ENCODE data around the gene IGFBP5.

The IGFBP5 gene

DNA sequence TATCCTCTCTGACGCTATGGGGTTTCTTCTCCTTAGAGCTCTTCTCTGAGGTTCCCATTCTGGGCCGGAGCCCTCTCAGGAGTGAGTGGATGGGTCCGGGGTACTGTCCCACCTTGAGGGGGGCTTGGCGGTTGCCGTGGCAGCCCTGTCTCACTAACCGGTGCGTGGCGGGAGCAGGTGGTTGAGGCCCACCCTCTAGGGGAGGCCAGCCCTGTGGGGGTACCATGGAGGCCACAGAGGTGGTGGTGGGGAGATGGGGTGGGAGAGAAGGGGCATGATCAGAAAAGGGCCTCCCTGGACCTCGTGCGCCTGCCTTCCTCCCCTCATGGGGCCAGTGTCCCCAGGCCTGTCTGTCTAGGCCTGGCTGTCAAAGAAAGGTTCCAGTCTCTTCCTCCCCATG, 22.3 kb downstream of the IGFBP5 start:
- H3K27me3 ChIP-seq (ENCODE audit: control insufficient read depth, insufficient read depth, low read length) = no peaks in the 10 kb centered on the region
- no peak overlapping the region for H3K9ac ChIP-seq (ENCODE audit: low read length)
- H3K4me1 ChIP-seq (ENCODE audit: control insufficient read depth, low read depth, low read length) = no peaks in the 10 kb centered on the region
- no peaks in the 10 kb centered on the region for H3K9me3 ChIP-seq (ENCODE audit: control insufficient read depth, low read depth, low read length)
- H3K27ac ChIP-seq (ENCODE audit: low read length) = no peak overlapping the region
- H3K36me3 ChIP-seq (ENCODE audit: control insufficient read depth, low read depth, low read length) = no peaks in the 10 kb centered on the region
- H3K4me3 ChIP-seq (ENCODE audit: low read length) = no peak overlapping the region

GRCh38 chr2:216672466-216672865, 22.9 kb downstream of the IGFBP5 start:
- no peaks in the 10 kb centered on the region for H3K9me3 ChIP-seq (ENCODE audit: control insufficient read depth, low read depth, low read length)
- no peak overlapping the region for H3K9ac ChIP-seq (ENCODE audit: low read length)
- H3K27me3 ChIP-seq (ENCODE audit: control insufficient read depth, insufficient read depth, low read length) = no peaks in the 10 kb centered on the region
- no peak overlapping the region for H3K4me3 ChIP-seq (ENCODE audit: low read length)
- H3K27ac ChIP-seq (ENCODE audit: low read length) = no peak overlapping the region
- no peaks in the 10 kb centered on the region for H3K36me3 ChIP-seq (ENCODE audit: control insufficient read depth, low read depth, low read length)
- no peaks in the 10 kb centered on the region for H3K4me1 ChIP-seq (ENCODE audit: control insufficient read depth, low read depth, low read length)

DNA sequence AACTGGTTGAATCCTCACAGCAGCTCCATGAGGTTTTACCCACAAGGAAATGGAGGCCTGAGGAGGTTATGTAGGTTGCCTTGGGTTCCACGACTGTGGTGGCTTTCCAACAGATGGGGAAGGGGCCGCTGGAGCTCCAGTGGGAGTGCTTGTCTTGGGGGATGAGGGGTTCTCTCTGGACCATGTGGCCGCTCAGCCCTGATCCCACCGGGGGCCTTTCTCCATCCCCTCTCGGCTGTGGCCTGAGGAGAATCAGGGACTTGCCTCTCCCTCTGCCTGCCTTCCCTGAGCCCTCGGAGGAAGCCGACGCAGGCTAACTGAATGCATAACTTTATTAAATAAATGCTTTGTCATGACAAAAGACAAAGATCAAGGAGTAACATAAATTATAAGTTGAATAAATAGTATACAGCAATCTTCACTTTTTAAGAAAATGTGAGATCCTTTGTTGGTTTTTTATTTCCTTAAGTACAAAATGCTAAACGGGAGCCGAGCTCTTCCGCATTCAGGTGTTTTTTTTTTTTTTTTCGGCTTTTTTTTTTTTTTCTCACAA, 23.5 kb downstream of the IGFBP5 start:
- no peaks in the 10 kb centered on the region for H3K27me3 ChIP-seq (ENCODE audit: control insufficient read depth, insufficient read depth, low read length)
- no peaks in the 10 kb centered on the region for H3K9me3 ChIP-seq (ENCODE audit: control insufficient read depth, low read depth, low read length)
- no peak overlapping the region for H3K27ac ChIP-seq (ENCODE audit: low read length)
- H3K9ac ChIP-seq (ENCODE audit: low read length) = no peak overlapping the region
- no peak overlapping the region for H3K4me3 ChIP-seq (ENCODE audit: low read length)
- H3K36me3 ChIP-seq (ENCODE audit: control insufficient read depth, low read depth, low read length) = no peaks in the 10 kb centered on the region
- H3K4me1 ChIP-seq (ENCODE audit: control insufficient read depth, low read depth, low read length) = no peaks in the 10 kb centered on the region

DNA sequence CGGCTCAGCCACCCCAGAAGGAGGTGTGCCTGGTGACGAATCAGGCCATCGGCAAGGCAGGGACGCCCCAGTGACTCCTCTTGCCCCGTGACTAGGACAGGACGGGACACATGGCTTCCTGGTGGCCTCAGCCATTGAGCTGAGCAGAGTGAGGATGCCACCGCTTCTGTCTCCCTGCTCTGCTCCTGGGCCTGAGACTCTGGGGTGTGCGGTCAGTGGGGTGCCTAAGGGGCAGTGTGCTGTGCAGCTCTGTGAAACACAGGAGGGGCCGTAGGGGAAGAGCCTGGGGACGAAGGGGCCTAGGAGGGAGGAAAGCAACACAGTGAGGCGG, 24.3 kb downstream of the IGFBP5 start:
- H3K27ac ChIP-seq (ENCODE audit: low read length) = no peak overlapping the region
- no peaks in the 10 kb centered on the region for H3K9me3 ChIP-seq (ENCODE audit: control insufficient read depth, low read depth, low read length)
- H3K27me3 ChIP-seq (ENCODE audit: control insufficient read depth, insufficient read depth, low read length) = no peaks in the 10 kb centered on the region
- peaks cover 4% of the 10 kb centered on the region for H3K4me1 ChIP-seq (ENCODE audit: control insufficient read depth, low read depth, low read length)
- no peak overlapping the region for H3K9ac ChIP-seq (ENCODE audit: low read length)
- H3K36me3 ChIP-seq (ENCODE audit: control insufficient read depth, low read depth, low read length) = no peaks in the 10 kb centered on the region
- H3K4me3 ChIP-seq (ENCODE audit: low read length) = no peak overlapping the region

- no peaks in the 10 kb centered on the region for H3K9me3 ChIP-seq (ENCODE audit: control insufficient read depth, low read depth, low read length)
- H3K9ac ChIP-seq (ENCODE audit: low read length) = no peak overlapping the region
- no peaks in the 10 kb centered on the region for H3K27me3 ChIP-seq (ENCODE audit: control insufficient read depth, insufficient read depth, low read length)
- no peak overlapping the region for H3K4me3 ChIP-seq (ENCODE audit: low read length)
- no peaks in the 10 kb centered on the region for H3K36me3 ChIP-seq (ENCODE audit: control insufficient read depth, low read depth, low read length)
- no peak overlapping the region for H3K27ac ChIP-seq (ENCODE audit: low read length)
- peaks cover 10% of the 10 kb centered on the region for H3K4me1 ChIP-seq (ENCODE audit: control insufficient read depth, low read depth, low read length)
Measured at GRCh38 chr2:216670266-216671080, 24.9 kb downstream of the IGFBP5 start.

DNA sequence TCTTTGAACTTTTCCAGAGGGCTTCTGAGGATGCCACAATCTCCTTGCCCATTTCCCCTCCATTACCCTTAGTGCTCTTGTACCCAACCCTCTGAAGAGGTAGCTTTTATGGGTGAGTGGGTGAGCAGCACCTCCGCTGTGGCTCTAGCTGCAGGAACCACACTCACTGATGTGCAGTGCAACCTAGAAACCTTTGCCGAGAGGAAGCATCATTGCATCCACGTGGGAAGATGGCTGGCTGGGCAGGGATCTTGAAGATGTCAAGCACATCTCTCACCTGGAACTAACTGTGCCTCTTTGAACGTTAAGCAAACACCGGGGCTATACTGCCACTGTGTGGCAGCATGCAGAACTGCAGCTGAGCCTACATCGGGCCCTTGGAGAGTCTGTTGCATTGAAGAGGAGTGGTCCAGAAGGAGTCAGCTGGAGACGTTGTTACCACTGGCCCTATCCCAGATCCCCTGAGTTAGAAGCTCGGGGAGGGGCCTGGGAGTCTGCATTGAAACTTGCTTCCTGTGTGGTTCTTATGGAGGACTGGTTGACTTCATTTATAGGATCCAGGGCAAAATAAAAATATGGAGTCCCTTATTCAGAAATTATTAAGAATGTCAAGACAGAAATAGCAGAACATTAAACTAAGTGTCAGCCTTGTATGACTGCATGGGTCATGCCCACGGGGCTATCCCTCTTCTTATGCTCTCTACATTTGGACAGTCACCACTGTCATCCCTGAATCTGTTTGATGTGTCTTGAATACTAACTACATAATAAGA, 28.7 kb downstream of the IGFBP5 start:
- Histone ChIP-seq H3K27me3 (ENCODE audit: control insufficient read depth, insufficient read depth, low read length) (no peaks in the 10 kb centered on the region), H3K9ac (ENCODE audit: low read length) (no peak overlapping the region)

GRCh38 chr2:216665717-216666116, 29.6 kb downstream of the IGFBP5 start:
- Histone ChIP-seq H3K27ac (ENCODE audit: low read length) (no peak overlapping the region), H3K4me3 (ENCODE audit: low read length) (no peak overlapping the region), H3K9ac (ENCODE audit: low read length) (no peak overlapping the region)

More for the DNA sequence above, 28.7 kb downstream of the IGFBP5 start:
- Histone ChIP-seq H3K4me3 (ENCODE audit: low read length) (no peak overlapping the region), H3K4me1 (ENCODE audit: control insufficient read depth, low read depth, low read length) (peaks cover 13% of the 10 kb centered on the region), H3K27ac (ENCODE audit: low read length) (no peak overlapping the region), H3K36me3 (ENCODE audit: control insufficient read depth, low read depth, low read length) (peaks cover 20% of the 10 kb centered on the region), H3K9me3 (ENCODE audit: control insufficient read depth, low read depth, low read length) (no peaks in the 10 kb centered on the region)

GRCh38 chr2:216665242-216665641, 30.1 kb downstream of the IGFBP5 start:
- Histone ChIP-seq H3K4me3 (ENCODE audit: low read length) (no peak overlapping the region), H3K9ac (ENCODE audit: low read length) (no peak overlapping the region), H3K4me1 (ENCODE audit: control insufficient read depth, low read depth, low read length) (peaks cover 13% of the 10 kb centered on the region), H3K27ac (ENCODE audit: low read length) (no peak overlapping the region), H3K9me3 (ENCODE audit: control insufficient read depth, low read depth, low read length) (no peaks in the 10 kb centered on the region), H3K27me3 (ENCODE audit: control insufficient read depth, insufficient read depth, low read length) (no peaks in the 10 kb centered on the region), H3K36me3 (ENCODE audit: control insufficient read depth, low read depth, low read length) (peaks cover 32% of the 10 kb centered on the region)

More at GRCh38 chr2:216665717-216666116, 29.6 kb downstream of the IGFBP5 start:
- Histone ChIP-seq H3K4me1 (ENCODE audit: control insufficient read depth, low read depth, low read length) (peaks cover 13% of the 10 kb centered on the region), H3K36me3 (ENCODE audit: control insufficient read depth, low read depth, low read length) (peaks cover 27% of the 10 kb centered on the region), H3K27me3 (ENCODE audit: control insufficient read depth, insufficient read depth, low read length) (no peaks in the 10 kb centered on the region), H3K9me3 (ENCODE audit: control insufficient read depth, low read depth, low read length) (no peaks in the 10 kb centered on the region)

DNA sequence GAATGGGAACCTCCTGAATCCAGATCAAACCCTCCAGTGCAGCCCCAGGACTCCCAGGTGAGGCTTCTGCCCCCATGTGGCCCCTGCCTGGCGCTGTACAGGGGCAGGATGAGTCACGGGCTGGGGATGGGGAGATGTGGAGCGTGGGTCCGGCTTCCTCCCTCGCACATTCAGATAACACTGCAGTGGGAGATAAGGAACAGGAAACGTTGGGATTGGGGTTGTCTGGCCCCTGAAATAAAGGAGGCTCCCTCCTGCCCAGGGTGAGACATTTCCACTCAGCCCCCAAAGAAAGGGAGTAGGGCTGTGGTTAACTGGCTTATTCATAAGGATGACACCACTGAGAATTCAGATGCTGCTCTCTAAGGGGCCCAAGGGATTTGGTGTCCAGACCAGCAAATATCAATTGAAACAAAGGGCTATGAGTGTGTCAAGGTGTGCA, 30.7 kb downstream of the IGFBP5 start:
- Histone ChIP-seq H3K36me3 (ENCODE audit: control insufficient read depth, low read depth, low read length) (peaks cover 36% of the 10 kb centered on the region), H3K9me3 (ENCODE audit: control insufficient read depth, low read depth, low read length) (no peaks in the 10 kb centered on the region), H3K27ac (ENCODE audit: low read length) (no peak overlapping the region), H3K4me1 (ENCODE audit: control insufficient read depth, low read depth, low read length) (peaks cover 13% of the 10 kb centered on the region), H3K27me3 (ENCODE audit: control insufficient read depth, insufficient read depth, low read length) (no peaks in the 10 kb centered on the region), H3K9ac (ENCODE audit: low read length) (no peak overlapping the region), H3K4me3 (ENCODE audit: low read length) (no peak overlapping the region)

DNA sequence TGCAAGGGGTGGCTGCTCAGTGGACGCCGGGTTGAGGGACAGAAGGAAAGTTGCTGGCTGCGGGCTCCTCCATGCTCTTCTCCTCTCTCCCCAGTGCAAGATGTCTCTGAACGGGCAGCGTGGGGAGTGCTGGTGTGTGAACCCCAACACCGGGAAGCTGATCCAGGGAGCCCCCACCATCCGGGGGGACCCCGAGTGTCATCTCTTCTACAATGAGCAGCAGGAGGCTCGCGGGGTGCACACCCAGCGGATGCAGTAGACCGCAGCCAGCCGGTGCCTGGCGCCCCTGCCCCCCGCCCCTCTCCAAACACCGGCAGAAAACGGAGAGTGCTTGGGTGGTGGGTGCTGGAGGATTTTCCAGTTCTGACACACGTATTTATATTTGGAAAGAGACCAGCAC, 31.5 kb downstream of the IGFBP5 start:
- Histone ChIP-seq H3K4me3 (ENCODE audit: low read length) (no peak overlapping the region), H3K27me3 (ENCODE audit: control insufficient read depth, insufficient read depth, low read length) (no peaks in the 10 kb centered on the region), H3K36me3 (ENCODE audit: control insufficient read depth, low read depth, low read length) (peaks cover 38% of the 10 kb centered on the region), H3K9ac (ENCODE audit: low read length) (no peak overlapping the region), H3K27ac (ENCODE audit: low read length) (no peak overlapping the region), H3K4me1 (ENCODE audit: control insufficient read depth, low read depth, low read length) (peaks cover 13% of the 10 kb centered on the region), H3K9me3 (ENCODE audit: control insufficient read depth, low read depth, low read length) (no peaks in the 10 kb centered on the region)

- Histone ChIP-seq H3K27ac (ENCODE audit: low read length) (no peak overlapping the region), H3K4me3 (ENCODE audit: low read length) (no peak overlapping the region), H3K27me3 (ENCODE audit: control insufficient read depth, insufficient read depth, low read length) (no peaks in the 10 kb centered on the region), H3K9me3 (ENCODE audit: control insufficient read depth, low read depth, low read length) (no peaks in the 10 kb centered on the region), H3K4me1 (ENCODE audit: control insufficient read depth, low read depth, low read length) (peaks cover 13% of the 10 kb centered on the region), H3K9ac (ENCODE audit: low read length) (no peak overlapping the region), H3K36me3 (ENCODE audit: control insufficient read depth, low read depth, low read length) (peaks cover 38% of the 10 kb centered on the region)
Measured at GRCh38 chr2:216663106-216663505, 32.2 kb downstream of the IGFBP5 start.

All from iPS-18a (cell line).